Naive thymus-derived CD4-positive, alpha-beta T cell (primary cell): Measurements from ENCODE around the gene PPTC7. TPM values are rescaled to one million over a fixed set of nuclear protein-coding genes. Genes with fewer than 3 reads are reported as not detected.
"Not testable (repeated sequence)": the region's sequence is repeated elsewhere in the genome, so short reads cannot be mapped to it uniquely, and the experiment has no call there.

Experiments
- ATAC-seq: fragments of 150-1000 bp; cut with Tn5 transposase; 2 replicates; pipeline ENCODE4 v1.10.0; 2021; ENCODE audit warnings: mild to moderate bottlenecking, moderate library complexity
- CTCF ChIA-PET: fragments of 350-600 bp; sonication (Branson Sonifier 250); formaldehyde crosslinking; loops from one replicate; lab custom pipeline; 2021; ENCODE audit warnings: antibody characterized with exemption; lab: Charles Lee
- POLR2A ChIA-PET: fragments of 350-600 bp; sonication (Branson Sonifier 250); formaldehyde crosslinking; loops from one replicate; lab custom pipeline; 2021; ENCODE audit warnings: antibody characterized with exemption, inconsistent platforms; lab: Charles Lee
- DNase-seq, 9 donors: peaks; one replicate each; pipeline versions ENCODE4 v3.0.0 to v3.0.0-alpha.2; 2020 to 2022; ENCODE audit warnings: mixed read lengths in 1 of 9
- H3K27ac ChIP-seq: one replicate; pipeline ENCODE4 v1.7.0; 2013; ENCODE audit warnings: mild to moderate bottlenecking, low read depth, low read length, moderate library complexity
- H3K27me3 ChIP-seq, 2 donors: one replicate each; pipeline ENCODE4 v1.7.0; 2013; ENCODE audit warnings: low read length in 2 of 2, mild to moderate bottlenecking in 2 of 2, moderate library complexity in 2 of 2; ENCODE audit not compliant: control insufficient read depth in 2 of 2, insufficient read depth in 2 of 2
- H3K36me3 ChIP-seq, 3 experiments: 1 replicate in 2 of 3; 2 replicates in 1 of 3; pipeline ENCODE4 v1.7.0; 2013; ENCODE audit warnings: low read length in 3 of 3, mild to moderate bottlenecking in 3 of 3, moderate library complexity in 1 of 3; ENCODE audit not compliant: insufficient read depth in 3 of 3, control insufficient read depth in 2 of 3
- H3K4me1 ChIP-seq, 2 donors: one replicate each; pipeline ENCODE4 v1.7.0; 2013; ENCODE audit warnings: low read length in 2 of 2, mild to moderate bottlenecking in 2 of 2, moderate library complexity in 1 of 2; ENCODE audit not compliant: control insufficient read depth in 2 of 2, insufficient read depth in 2 of 2
- H3K4me3 ChIP-seq: 2 replicates; pipeline ENCODE4 v1.7.0; 2013; ENCODE audit warnings: mild to moderate bottlenecking, low read length
- H3K9me3 ChIP-seq, 3 experiments: 1 replicate in 2 of 3; 2 replicates in 1 of 3; pipeline ENCODE4 v1.7.0; 2013; ENCODE audit warnings: low read length in 3 of 3; ENCODE audit not compliant: control insufficient read depth in 2 of 3
- H3K27ac Mint-ChIP-seq, 9 donors: one replicate each; pipeline ENCODE4 v1.8.0; 2020 to 2022; ENCODE audit warnings: mixed read lengths in 9 of 9, mild to moderate bottlenecking in 8 of 9, moderate library complexity in 5 of 9, inconsistent platforms in 2 of 9
- H3K27me3 Mint-ChIP-seq, 5 donors: one replicate each; pipeline ENCODE4 v1.8.0; 2021 to 2022; ENCODE audit warnings: mixed read lengths in 5 of 5, mild to moderate bottlenecking in 1 of 5
- H3K36me3 Mint-ChIP-seq, 5 donors: one replicate each; pipeline ENCODE4 v1.8.0; 2020 to 2022; ENCODE audit warnings: mixed read lengths in 5 of 5, mild to moderate bottlenecking in 3 of 5, inconsistent platforms in 1 of 5
- H3K4me1 Mint-ChIP-seq, 7 donors: one replicate each; pipeline ENCODE4 v1.8.0; 2020 to 2022; ENCODE audit warnings: mixed read lengths in 7 of 7, mild to moderate bottlenecking in 3 of 7, inconsistent platforms in 1 of 7
- H3K4me3 Mint-ChIP-seq, 10 donors: one replicate each; pipeline ENCODE4 v1.8.0; 2020 to 2022; ENCODE audit warnings: mild to moderate bottlenecking in 10 of 10, mixed read lengths in 10 of 10, moderate library complexity in 6 of 10, inconsistent platforms in 2 of 10
- H3K9me3 Mint-ChIP-seq, 11 donors: one replicate each; pipeline ENCODE4 v1.8.0; 2020 to 2022; ENCODE audit warnings: mixed read lengths in 11 of 11, mild to moderate bottlenecking in 4 of 11, inconsistent platforms in 1 of 11, moderate library complexity in 1 of 11
- intact Hi-C, 2 donors: fragments of 100-400 bp; cut with micrococcal nuclease; formaldehyde crosslinking; loops; one replicate each; pipeline ENCODE4 v1.15.1; 2023
- polyA plus RNA-seq, 2 donors: library from polyadenylated mRNA; unstranded; fragments of 300-500 nt; fragmentation: Illumina TruSeq; gene quantifications; one replicate each; pipeline ENCODE4 v1.2.3, GENCODE V29; 2021
- total RNA-seq, 6 experiments: library from RNA in 5 of 6; stranded (reverse) in 5 of 6; gene quantifications; 1 replicate in 5 of 6; 2 replicates in 1 of 6; pipeline ENCODE4 v1.2.3 and lab custom pipeline; 2021 to 2026

The PPTC7 gene
- total and polyA plus RNA-seq, 7 experiments from 2014 or later = 9.7 to 43.8 (median 37.8) TPM

- Histone ChIP-seq H3K36me3 (no peaks in the 10 kb centered on the region), H3K4me1 (no peaks in the 10 kb centered on the region), H3K9me3 (no peaks in the 10 kb centered on the region), H3K27ac (no peak overlapping the region), H3K4me3 (no peak overlapping the region), H3K27me3 (no peaks in the 10 kb centered on the region)
- intact Hi-C loops = loop anchor here (1.0 to 5.0 kb wide), 9 partner anchors 10 to 498 kb away; partner anchors contain the start of genes PPTC7 (in 1 of the 2), RAD9B (in 1 of the 2) and VPS29 (in 1 of the 2)
- Mint-ChIP-seq H3K4me1 (peaks cover 4 to 21% (median 15%) of the 10 kb centered on the region in 7 donors), H3K27me3 (no peaks in the 10 kb centered on the region), H3K4me3 (no peak overlapping the region), H3K36me3 (no peaks in the 10 kb centered on the region), H3K27ac (peak overlapping the region in 6 of 9 donors; percentile 6 to 63 (median 24)), H3K9me3 (no peaks in the 10 kb centered on the region)
- DNase-seq = peak in 7 of 9 donors; percentile 36 to 69 (median 56)
- POLR2A ChIA-PET = interaction anchor here (0.6 to 4.1 kb wide), 15 partner anchors 9 to 323 kb away, joined by 3 to 38 read pairs (median 4); partner anchors contain the start of genes ARPC3, FAM216A and GPN3
- CTCF ChIA-PET = interaction anchor here (0.6 to 8.8 kb wide), 30 partner anchors 10 to 552 kb away, joined by 3 to 171 read pairs (median 6); partner anchors contain the start of genes ARPC3, FAM216A, GPN3 and TCTN1
- peak; percentile 70 for ATAC-seq
These were observed 17.1 kb upstream of the PPTC7 start for GRCh38 chr12:110600254-110600653.

- Histone ChIP-seq H3K27ac (no peak overlapping the region), H3K9me3 (no peaks in the 10 kb centered on the region), H3K36me3 (no peaks in the 10 kb centered on the region), H3K27me3 (no peaks in the 10 kb centered on the region), H3K4me3 (no peak overlapping the region), H3K4me1 (no peaks in the 10 kb centered on the region)
- ChIA-PET CTCF (interaction anchor here (0.7 to 8.8 kb wide), 18 partner anchors 9 to 1021 kb away, joined by 3 to 171 read pairs (median 8); partner anchors contain the start of genes ARPC3, FAM216A, GPN3 and TCTN1), POLR2A (interaction anchor here (0.9 to 4.1 kb wide), 7 partner anchors 8 to 151 kb away, joined by 3 to 38 read pairs (median 5); partner anchors contain the start of genes ARPC3, FAM216A and GPN3)
- DNase-seq = no peak
- intact Hi-C loops = no loop called here
- H3K4me1 Mint-ChIP-seq = peaks cover 3 to 16% (median 10%) of the 10 kb centered on the region in 7 donors
- no peaks in the 10 kb centered on the region for H3K27me3 Mint-ChIP-seq
- H3K9me3 Mint-ChIP-seq = no peaks in the 10 kb centered on the region
- H3K27ac Mint-ChIP-seq = peak overlapping the region in 3 of 9 donors; percentile 18 to 75 (median 24)
- H3K36me3 Mint-ChIP-seq = no peaks in the 10 kb centered on the region
- no peak overlapping the region for H3K4me3 Mint-ChIP-seq
- ATAC-seq = no peak
These were observed 16.2 kb upstream of the PPTC7 start for GRCh38 chr12:110599334-110599733.

- no peak for DNase-seq
- H3K9me3 Mint-ChIP-seq = no peaks in the 10 kb centered on the region
- intact Hi-C loops = no loop called here
- no peaks in the 10 kb centered on the region for H3K9me3 ChIP-seq
- no peaks in the 10 kb centered on the region for H3K36me3 ChIP-seq
- no peak overlapping the region for H3K4me3 ChIP-seq
- no peaks in the 10 kb centered on the region for H3K4me1 ChIP-seq
- H3K27me3 Mint-ChIP-seq = no peaks in the 10 kb centered on the region
- peak overlapping the region in 1 of 9 donors; percentile 59 for H3K27ac Mint-ChIP-seq
- no peaks in the 10 kb centered on the region for H3K36me3 Mint-ChIP-seq
- ATAC-seq = no peak
- ChIA-PET POLR2A (no interaction called here), CTCF (interaction anchor here (1.3 to 8.8 kb wide), 3 partner anchors 8 to 44 kb away, joined by 3 to 171 read pairs (median 4); no protein-coding TSS in a partner anchor)
- H3K4me1 Mint-ChIP-seq = peaks cover 3 to 14% (median 10%) of the 10 kb centered on the region in 7 donors
- no peak overlapping the region for H3K4me3 Mint-ChIP-seq
- no peaks in the 10 kb centered on the region for H3K27me3 ChIP-seq
- H3K27ac ChIP-seq = no peak overlapping the region
These were observed 14.8 kb upstream of the PPTC7 start for GRCh38 chr12:110597885-110598284.

GRCh38 chr12:110592919-110593318, 9.8 kb upstream of the PPTC7 start:
- intact Hi-C loops, H3K36me3 Mint-ChIP-seq, ATAC-seq, H3K27ac ChIP-seq, H3K9me3 Mint-ChIP-seq, H3K36me3 ChIP-seq, H3K27me3 Mint-ChIP-seq, H3K4me3 Mint-ChIP-seq, DNase-seq, H3K4me3 ChIP-seq, H3K9me3 ChIP-seq, H3K27me3 ChIP-seq: not testable (repeated sequence)
- peaks cover 0 to 27% of the 10 kb centered on the region in 2 donors for H3K4me1 ChIP-seq
- ChIA-PET CTCF (interaction anchor here (0.6 to 1.0 kb wide), 2 partner anchors 14 to 138 kb away, joined by 3 read pairs; no protein-coding TSS in a partner anchor), POLR2A (interaction anchor here (1.2 kb wide), 1 partner anchor 12 kb away, joined by 3 read pairs; no protein-coding TSS in a partner anchor)
- H3K4me1 Mint-ChIP-seq = peaks cover 14 to 30% (median 28%) of the 10 kb centered on the region in 7 donors
- peak overlapping the region in 3 of 9 donors; percentile 41 to 72 (median 52) for H3K27ac Mint-ChIP-seq

- Mint-ChIP-seq H3K4me3 (peak overlapping the region in 5 of 10 donors; percentile 4 to 73 (median 25)), H3K27ac (peak overlapping the region; percentile 91 to 98 (median 95)), H3K4me1 (peaks cover 14 to 32% (median 30%) of the 10 kb centered on the region in 7 donors), H3K27me3 (no peaks in the 10 kb centered on the region), H3K9me3 (no peaks in the 10 kb centered on the region), H3K36me3 (no peaks in the 10 kb centered on the region)
- intact Hi-C loops = no loop called here
- DNase-seq = no peak
- Histone ChIP-seq H3K27ac (peak overlapping the region; percentile 76), H3K9me3 (no peaks in the 10 kb centered on the region), H3K4me3 (no peak overlapping the region), H3K4me1 (peaks cover 0 to 27% of the 10 kb centered on the region in 2 donors), H3K27me3 (no peaks in the 10 kb centered on the region), H3K36me3 (no peaks in the 10 kb centered on the region)
- CTCF ChIA-PET = no interaction called here
- POLR2A ChIA-PET = interaction anchor here (0.7 to 1.3 kb wide), 3 partner anchors 11 to 149 kb away, joined by 3 to 4 read pairs (median 3); no protein-coding TSS in a partner anchor
- no peak for ATAC-seq
These were observed 9.0 kb upstream of the PPTC7 start for GRCh38 chr12:110592078-110592477.

GRCh38 chr12:110591451-110592051, 8.4 kb upstream of the PPTC7 start:
- H3K27me3 Mint-ChIP-seq = no peaks in the 10 kb centered on the region
- ATAC-seq (no peak), DNase-seq (no peak)
- H3K4me1 ChIP-seq = peaks cover 0 to 27% of the 10 kb centered on the region in 2 donors
- H3K36me3 ChIP-seq = no peaks in the 10 kb centered on the region
- POLR2A ChIA-PET = interaction anchor here (0.6 to 2.3 kb wide), 5 partner anchors 8 to 122 kb away, joined by 3 to 8 read pairs (median 4); partner anchors contain the start of gene FAM216A
- intact Hi-C loops = loop anchor here (1.0 kb wide), 2 partner anchors 8 to 13 kb away; partner anchors contain the start of gene PPTC7 (in 2 of the 2)
- no peaks in the 10 kb centered on the region for H3K36me3 Mint-ChIP-seq
- no peaks in the 10 kb centered on the region for H3K9me3 ChIP-seq
- H3K9me3 Mint-ChIP-seq = no peaks in the 10 kb centered on the region
- H3K27me3 ChIP-seq = no peaks in the 10 kb centered on the region
- H3K27ac ChIP-seq = peak overlapping the region; percentile 76
- H3K4me3 ChIP-seq = no peak overlapping the region
- H3K27ac Mint-ChIP-seq = peak overlapping the region; percentile 91 to 98 (median 95)
- peak overlapping the region in 8 of 10 donors; percentile 4 to 73 (median 47) for H3K4me3 Mint-ChIP-seq
- peaks cover 14 to 33% (median 31%) of the 10 kb centered on the region in 7 donors for H3K4me1 Mint-ChIP-seq
- CTCF ChIA-PET = interaction anchor here (0.6 to 2.7 kb wide), 2 partner anchors 9 to 119 kb away, joined by 4 to 18 read pairs; no protein-coding TSS in a partner anchor
